ENCODE measurements around the gene MAP2K3. TPM values are rescaled to one million over a fixed set of nuclear protein-coding genes. Genes with fewer than 3 reads are reported as not detected.

MAP2K3 gene
- total RNA-seq, 1 experiment from 2014 or later, result 39.7 TPM

GRCh38 chr17:21258593-21258992, 25.9 kb upstream of the MAP2K3 start (continued):
- TF ChIP-seq HMGA2 (CRISPR knock-in tag; IDR thresholded peaks at IDR 0.05) (no peak), GABPB1 (CRISPR knock-in tag; IDR thresholded peaks at IDR 0.05) (no peak)

DNA sequence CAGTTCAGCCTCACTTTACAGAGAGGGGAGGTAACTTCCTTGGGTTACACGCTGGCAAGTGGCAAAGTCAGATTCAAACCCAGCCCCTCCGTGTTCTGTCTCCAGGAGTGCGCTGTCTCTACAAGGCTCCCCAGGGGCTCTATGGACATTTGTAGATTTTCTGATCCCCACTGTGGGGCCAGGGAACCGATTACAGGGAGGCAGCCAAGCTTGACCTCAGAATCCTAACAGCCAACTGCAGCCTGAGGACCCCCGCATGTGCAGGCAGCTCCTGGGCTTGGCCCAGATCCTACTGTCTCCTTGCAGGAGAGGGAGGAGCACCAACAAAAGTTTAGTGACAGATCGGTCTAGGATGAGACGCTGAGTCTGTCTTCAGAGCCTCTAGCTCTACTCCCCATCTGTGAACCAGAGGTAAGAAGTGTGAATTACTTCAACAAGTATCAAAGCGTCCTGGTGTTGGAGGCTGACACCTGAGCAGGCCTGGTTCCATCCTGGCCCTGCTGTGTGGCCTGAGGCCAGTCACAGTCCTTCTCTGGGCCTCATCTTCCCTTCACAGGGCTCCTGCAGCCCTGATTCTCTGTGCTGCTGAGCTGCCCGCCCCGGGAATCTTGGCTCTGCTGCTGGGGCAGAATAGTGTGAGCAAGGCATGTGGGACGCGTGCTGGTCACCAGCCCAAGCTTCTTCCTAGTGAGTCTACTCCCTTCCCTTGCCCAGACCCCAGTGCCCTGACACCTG, 22.1 kb upstream of the MAP2K3 start:
- Mint-ChIP-seq H3K9me3 (no peaks in the 10 kb centered on the region), H3K4me1 (peaks cover 4% of the 10 kb centered on the region; the same call in 1 of the 2 replicates), H3K27ac (no peak overlapping the region; the same call in 1 of the 2 replicates), H3K36me3 (no peaks in the 10 kb centered on the region), H3K27me3 (ENCODE audit: low read depth) (no peaks in the 10 kb centered on the region), H3K4me3 (no peak overlapping the region)
- DNase-seq (ENCODE audit: low spot score) (no peak), ATAC-seq (no peak)
- CTCF ChIA-PET, result no interaction called here
- POLR2A ChIA-PET, result no interaction called here
- TF ChIP-seq, protein P1, sequence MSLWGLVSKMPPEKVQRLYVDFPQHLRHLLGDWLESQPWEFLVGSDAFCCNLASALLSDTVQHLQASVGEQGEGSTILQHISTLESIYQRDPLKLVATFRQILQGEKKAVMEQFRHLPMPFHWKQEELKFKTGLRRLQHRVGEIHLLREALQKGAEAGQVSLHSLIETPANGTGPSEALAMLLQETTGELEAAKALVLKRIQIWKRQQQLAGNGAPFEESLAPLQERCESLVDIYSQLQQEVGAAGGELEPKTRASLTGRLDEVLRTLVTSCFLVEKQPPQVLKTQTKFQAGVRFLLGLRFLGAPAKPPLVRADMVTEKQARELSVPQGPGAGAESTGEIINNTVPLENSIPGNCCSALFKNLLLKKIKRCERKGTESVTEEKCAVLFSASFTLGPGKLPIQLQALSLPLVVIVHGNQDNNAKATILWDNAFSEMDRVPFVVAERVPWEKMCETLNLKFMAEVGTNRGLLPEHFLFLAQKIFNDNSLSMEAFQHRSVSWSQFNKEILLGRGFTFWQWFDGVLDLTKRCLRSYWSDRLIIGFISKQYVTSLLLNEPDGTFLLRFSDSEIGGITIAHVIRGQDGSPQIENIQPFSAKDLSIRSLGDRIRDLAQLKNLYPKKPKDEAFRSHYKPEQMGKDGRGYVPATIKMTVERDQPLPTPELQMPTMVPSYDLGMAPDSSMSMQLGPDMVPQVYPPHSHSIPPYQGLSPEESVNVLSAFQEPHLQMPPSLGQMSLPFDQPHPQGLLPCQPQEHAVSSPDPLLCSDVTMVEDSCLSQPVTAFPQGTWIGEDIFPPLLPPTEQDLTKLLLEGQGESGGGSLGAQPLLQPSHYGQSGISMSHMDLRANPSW (CRISPR knock-in tag; conservative IDR thresholded peaks at IDR 0.05; ENCODE audit: low read depth), result no peak
- no peak for TF ChIP-seq AR (CRISPR knock-in tag; IDR thresholded peaks at IDR 0.05)
- TF ChIP-seq CBFB (CRISPR knock-in tag; IDR thresholded peaks at IDR 0.05; ENCODE audit: low read depth), result no peak
- TF ChIP-seq ZNF423 (CRISPR knock-in tag; IDR thresholded peaks at IDR 0.05), result no peak
- TF ChIP-seq, protein P2, sequence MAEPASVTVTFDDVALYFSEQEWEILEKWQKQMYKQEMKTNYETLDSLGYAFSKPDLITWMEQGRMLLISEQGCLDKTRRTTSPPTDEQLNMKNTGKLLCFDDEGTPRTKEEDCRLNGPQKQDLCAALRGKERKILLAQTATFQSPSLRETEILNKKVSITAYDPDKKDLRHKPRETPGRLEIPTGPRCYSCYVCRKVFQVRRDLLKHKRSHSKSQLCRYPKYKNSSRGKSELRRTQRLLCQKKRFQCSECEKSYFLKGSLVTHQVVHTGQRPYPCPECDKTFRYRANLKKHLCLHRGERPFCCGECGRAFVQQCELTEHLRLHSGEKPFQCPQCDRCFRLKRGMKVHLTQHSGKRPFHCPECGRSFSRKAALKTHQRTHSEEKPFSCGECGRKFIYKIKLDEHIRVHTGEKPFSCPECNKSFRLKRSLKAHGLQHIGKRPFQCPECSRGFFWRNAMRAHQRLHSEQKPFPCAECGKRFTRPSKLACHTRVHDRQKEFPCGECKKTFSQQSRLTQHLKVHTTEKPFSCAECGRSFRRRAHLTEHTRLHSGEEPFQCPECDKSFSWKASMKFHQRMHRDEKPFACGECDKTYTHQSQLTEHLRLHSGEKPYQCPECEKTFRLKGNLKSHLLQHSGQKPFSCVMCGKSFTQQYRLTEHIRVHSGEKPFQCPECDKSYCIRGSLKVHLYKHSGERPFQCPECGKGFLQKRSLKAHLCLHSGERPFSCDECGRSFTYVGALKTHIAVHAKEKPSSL (CRISPR knock-in tag; conservative IDR thresholded peaks at IDR 0.05), result no peak
- no peak for TF ChIP-seq FOXJ3 (CRISPR knock-in tag; IDR thresholded peaks at IDR 0.05; ENCODE audit: borderline replicate concordance)
- TF ChIP-seq SMAD3 (CRISPR knock-in tag; IDR thresholded peaks at IDR 0.05; ENCODE audit: borderline replicate concordance), result no peak
- TF ChIP-seq CREB1 (CRISPR knock-in tag; IDR thresholded peaks at IDR 0.05), result no peak
- no peak for TF ChIP-seq ZNF121 (CRISPR knock-in tag; IDR thresholded peaks at IDR 0.05)
- TF ChIP-seq ELF4 (CRISPR knock-in tag; IDR thresholded peaks at IDR 0.05; ENCODE audit: low read depth), result no peak
- no peak for TF ChIP-seq ZNF138 (CRISPR knock-in tag; conservative IDR thresholded peaks at IDR 0.05)

DNA sequence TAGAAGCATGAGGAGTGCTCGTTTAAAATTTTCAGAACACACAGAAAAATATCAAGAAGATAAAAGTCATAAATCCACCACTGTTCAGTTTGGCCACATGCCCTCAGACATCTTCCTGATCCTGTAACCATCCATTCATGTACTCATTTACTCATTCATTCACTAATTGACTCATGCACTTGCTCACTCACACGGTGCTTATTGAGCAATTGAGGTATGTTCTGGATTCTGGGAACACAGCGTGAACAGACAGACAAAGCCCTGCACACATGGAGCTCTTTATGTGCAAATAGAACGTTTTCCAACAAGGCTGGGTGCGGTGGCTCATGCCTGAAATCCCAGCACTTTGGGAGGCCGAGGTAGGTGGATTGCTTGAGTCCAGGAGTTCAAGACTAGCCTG, 21.1 kb upstream of the MAP2K3 start:
- ChIA-PET CTCF (no interaction called here), POLR2A (no interaction called here)
- no peak for ATAC-seq
- Mint-ChIP-seq H3K27ac (no peak overlapping the region), H3K27me3 (ENCODE audit: low read depth) (no peaks in the 10 kb centered on the region), H3K4me3 (no peak overlapping the region), H3K36me3 (no peaks in the 10 kb centered on the region), H3K4me1 (peaks cover 7% of the 10 kb centered on the region), H3K9me3 (no peaks in the 10 kb centered on the region)
- no peak for DNase-seq (ENCODE audit: low spot score)
- TF ChIP-seq ZSCAN18 (CRISPR knock-in tag; IDR thresholded peaks at IDR 0.05), result no peak
- no peak for TF ChIP-seq GTF2I (CRISPR knock-in tag; conservative IDR thresholded peaks at IDR 0.05)
- no peak for TF ChIP-seq CTCF (IDR thresholded peaks at IDR 0.05)
- TF ChIP-seq, protein P3, sequence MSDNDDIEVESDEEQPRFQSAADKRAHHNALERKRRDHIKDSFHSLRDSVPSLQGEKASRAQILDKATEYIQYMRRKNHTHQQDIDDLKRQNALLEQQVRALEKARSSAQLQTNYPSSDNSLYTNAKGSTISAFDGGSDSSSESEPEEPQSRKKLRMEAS (CRISPR knock-in tag; IDR thresholded peaks at IDR 0.05), result no peak
- no peak for TF ChIP-seq ZNF232 (CRISPR knock-in tag; IDR thresholded peaks at IDR 0.05)
- TF ChIP-seq, protein P4, sequence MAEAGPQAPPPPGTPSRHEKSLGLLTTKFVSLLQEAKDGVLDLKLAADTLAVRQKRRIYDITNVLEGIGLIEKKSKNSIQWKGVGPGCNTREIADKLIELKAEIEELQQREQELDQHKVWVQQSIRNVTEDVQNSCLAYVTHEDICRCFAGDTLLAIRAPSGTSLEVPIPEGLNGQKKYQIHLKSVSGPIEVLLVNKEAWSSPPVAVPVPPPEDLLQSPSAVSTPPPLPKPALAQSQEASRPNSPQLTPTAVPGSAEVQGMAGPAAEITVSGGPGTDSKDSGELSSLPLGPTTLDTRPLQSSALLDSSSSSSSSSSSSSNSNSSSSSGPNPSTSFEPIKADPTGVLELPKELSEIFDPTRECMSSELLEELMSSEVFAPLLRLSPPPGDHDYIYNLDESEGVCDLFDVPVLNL (CRISPR knock-in tag; IDR thresholded peaks at IDR 0.05; ENCODE audit: borderline replicate concordance, low read depth), result no peak
- no peak for TF ChIP-seq FOXP1 (CRISPR knock-in tag; IDR thresholded peaks at IDR 0.05; ENCODE audit: borderline replicate concordance)
- no peak for TF ChIP-seq TCF7 (CRISPR knock-in tag; IDR thresholded peaks at IDR 0.05; ENCODE audit: low read depth)

All from WTC11 (cell line).